ENCODE results near the gene RAD51B. TPM values are rescaled to one million over a fixed set of nuclear protein-coding genes. Genes with fewer than 3 reads are reported as not detected.

The RAD51B gene
- total and polyA plus RNA-seq, 8 donors = 10.8 to 18.3 (median 14.1) TPM

- H3K9me3 ChIP-seq = no peaks in the 10 kb centered on the region
- TF ChIP-seq CTCF (IDR thresholded peaks at IDR 0.05) = no peak
- H3K27me3 ChIP-seq = no peaks in the 10 kb centered on the region
- intact Hi-C loops (cut with DNase I) = no loop called here
- H3K4me3 ChIP-seq = no peak overlapping the region
- no peak for DNase-seq
- no peak for ATAC-seq
- peak overlapping the region in 1 of 2 donors; percentile 75 for H3K27ac ChIP-seq
- H3K36me3 ChIP-seq = no peaks in the 10 kb centered on the region
- peaks cover 26 to 49% of the 10 kb centered on the region in 2 donors for H3K4me1 ChIP-seq
Measured at GRCh38 chr14:68266998-68267397, 447.4 kb downstream of the RAD51B start.

GRCh38 chr14:68268197-68268596 lies 448.6 kb downstream of the RAD51B start:
- TF ChIP-seq CTCF (IDR thresholded peaks at IDR 0.05) = no peak
- peaks cover 26 to 51% of the 10 kb centered on the region in 2 donors for H3K4me1 ChIP-seq
- H3K36me3 ChIP-seq = no peaks in the 10 kb centered on the region
- ATAC-seq (peak; percentile 60), DNase-seq (no peak)
- no peak overlapping the region for H3K4me3 ChIP-seq
- H3K9me3 ChIP-seq = no peaks in the 10 kb centered on the region
- no peaks in the 10 kb centered on the region for H3K27me3 ChIP-seq
- H3K27ac ChIP-seq = peak overlapping the region; percentile 75
- intact Hi-C loops (cut with DNase I) = no loop called here

- H3K4me1 ChIP-seq = peaks cover 26 to 52% of the 10 kb centered on the region in 2 donors
- no peak overlapping the region for H3K4me3 ChIP-seq
- intact Hi-C loops (cut with DNase I) = no loop called here
- TF ChIP-seq CTCF (IDR thresholded peaks at IDR 0.05) = no peak
- ATAC-seq (no peak), DNase-seq (no peak)
- peak overlapping the region; percentile 75 for H3K27ac ChIP-seq
- no peaks in the 10 kb centered on the region for H3K27me3 ChIP-seq
- no peaks in the 10 kb centered on the region for H3K9me3 ChIP-seq
- no peaks in the 10 kb centered on the region for H3K36me3 ChIP-seq
Measured at GRCh38 chr14:68268719-68269118, 449.1 kb downstream of the RAD51B start.

GRCh38 chr14:68269136-68269927 lies 449.8 kb downstream of the RAD51B start:
- Histone ChIP-seq H3K36me3 (no peaks in the 10 kb centered on the region), H3K9me3 (no peaks in the 10 kb centered on the region), H3K4me1 (peaks cover 24 to 52% of the 10 kb centered on the region in 2 donors), H3K27me3 (no peaks in the 10 kb centered on the region), H3K4me3 (no peak overlapping the region), H3K27ac (peak overlapping the region; percentile 75)
- no peak for TF ChIP-seq CTCF (IDR thresholded peaks at IDR 0.05)
- no peak for DNase-seq
- intact Hi-C loops (cut with DNase I) = no loop called here
- no peak for ATAC-seq

GRCh38 chr14:68270342-68270741 lies 450.8 kb downstream of the RAD51B start:
- intact Hi-C loops (cut with DNase I) = no loop called here
- no peak overlapping the region for H3K4me3 ChIP-seq
- H3K9me3 ChIP-seq = no peaks in the 10 kb centered on the region
- peak; percentile 48 for ATAC-seq
- H3K27me3 ChIP-seq = no peaks in the 10 kb centered on the region
- DNase-seq = peak in 2 of 4 donors; percentile 90 to 93
- H3K4me1 ChIP-seq = peaks cover 19 to 52% of the 10 kb centered on the region in 2 donors
- no peaks in the 10 kb centered on the region for H3K36me3 ChIP-seq
- no peak for TF ChIP-seq CTCF (IDR thresholded peaks at IDR 0.05)
- H3K27ac ChIP-seq = peak overlapping the region; percentile 70 to 75

Data from left lung (tissue), 10 donors.